SW480 (cell line): ENCODE measurements around the gene SYNE3.

Experiments used
- DNase-seq: peaks from one replicate; pipeline ENCODE4 v3.0.0-alpha.2; 2016; ENCODE audit warnings: low spot score

SYNE3 gene

DNA sequence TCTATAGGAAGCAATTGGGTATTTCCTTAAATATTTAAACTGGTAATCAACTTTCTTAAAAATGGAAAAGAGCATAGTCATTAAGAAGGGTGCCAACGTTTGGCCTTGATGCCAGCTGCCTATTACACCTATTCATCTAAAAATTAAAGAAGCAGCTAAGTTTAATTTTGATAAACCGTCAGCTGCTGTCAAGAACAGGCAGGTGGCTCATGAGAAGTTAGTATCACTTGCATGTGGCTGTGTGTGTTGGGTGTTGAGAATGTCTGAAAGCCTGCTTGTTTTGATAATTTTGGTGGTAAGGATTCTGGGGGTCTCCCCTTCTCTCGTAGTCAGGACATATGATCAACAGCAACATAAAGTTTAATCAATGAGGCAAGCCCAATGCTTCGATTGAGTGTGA, 24.9 kb upstream of the SYNE3 start:
- DNase-seq = no peak

DNA sequence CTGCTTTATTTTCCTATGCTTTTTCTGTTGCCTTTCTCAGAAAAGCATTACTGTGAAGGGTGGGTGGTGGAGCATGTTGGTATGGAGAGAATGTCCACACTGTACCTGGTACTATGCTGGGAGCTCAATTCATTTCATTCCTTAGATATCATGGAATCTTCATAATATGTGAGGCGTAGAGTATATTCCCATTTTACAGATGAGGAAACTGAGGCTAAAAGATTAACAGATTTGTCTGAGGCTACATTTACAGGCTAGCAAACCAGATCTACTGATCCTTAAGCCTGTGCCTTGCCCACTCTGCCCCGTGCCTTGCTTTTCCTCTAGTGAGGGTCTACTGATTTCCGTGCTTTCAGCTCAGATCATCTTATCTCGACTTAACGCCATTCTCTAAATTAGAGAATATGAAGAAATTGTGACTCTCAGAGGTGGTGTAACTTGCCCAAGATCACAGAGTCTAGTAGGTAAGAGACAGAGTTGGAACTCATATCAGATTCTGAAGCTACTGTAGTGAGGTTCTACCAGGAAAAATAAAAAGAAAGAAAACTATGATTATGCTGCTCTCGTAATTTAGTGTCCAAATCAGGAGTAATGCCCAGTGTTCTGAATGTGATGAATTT, 23.9 kb upstream of the SYNE3 start:
- no peak for DNase-seq

DNA sequence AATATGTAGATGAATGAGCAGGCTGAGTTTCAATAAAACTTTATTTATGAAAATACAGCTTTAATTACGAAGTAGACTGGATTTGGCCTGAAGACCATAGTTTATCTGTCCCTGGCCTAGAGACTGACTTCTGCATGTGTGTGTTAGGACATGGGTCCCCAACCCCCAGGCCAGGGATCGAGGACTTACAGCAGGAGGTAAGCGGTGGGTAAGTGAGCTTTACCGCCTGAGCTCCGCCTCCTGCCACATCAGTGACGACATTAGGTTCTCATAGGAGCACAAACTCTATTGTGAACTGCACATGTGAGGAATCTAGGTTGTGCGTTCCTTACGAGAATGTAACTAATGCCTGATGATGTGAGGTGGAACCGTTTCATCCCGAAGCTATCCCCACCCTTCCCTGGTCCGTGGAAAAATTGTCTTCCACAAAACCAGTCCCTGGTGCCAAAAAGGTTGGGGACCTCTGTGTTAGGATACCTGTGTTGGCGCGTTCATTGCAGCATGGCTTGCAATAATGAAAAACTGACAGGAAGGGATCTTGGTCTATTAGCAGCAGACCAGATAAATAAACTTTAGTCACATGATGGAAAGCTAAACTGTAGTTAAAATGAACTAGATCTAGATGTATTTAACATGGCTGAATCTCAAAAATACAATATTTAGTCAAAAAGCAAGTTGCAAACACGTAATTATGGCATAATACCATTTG, 22.5 kb upstream of the SYNE3 start:
- no peak for DNase-seq

DNA sequence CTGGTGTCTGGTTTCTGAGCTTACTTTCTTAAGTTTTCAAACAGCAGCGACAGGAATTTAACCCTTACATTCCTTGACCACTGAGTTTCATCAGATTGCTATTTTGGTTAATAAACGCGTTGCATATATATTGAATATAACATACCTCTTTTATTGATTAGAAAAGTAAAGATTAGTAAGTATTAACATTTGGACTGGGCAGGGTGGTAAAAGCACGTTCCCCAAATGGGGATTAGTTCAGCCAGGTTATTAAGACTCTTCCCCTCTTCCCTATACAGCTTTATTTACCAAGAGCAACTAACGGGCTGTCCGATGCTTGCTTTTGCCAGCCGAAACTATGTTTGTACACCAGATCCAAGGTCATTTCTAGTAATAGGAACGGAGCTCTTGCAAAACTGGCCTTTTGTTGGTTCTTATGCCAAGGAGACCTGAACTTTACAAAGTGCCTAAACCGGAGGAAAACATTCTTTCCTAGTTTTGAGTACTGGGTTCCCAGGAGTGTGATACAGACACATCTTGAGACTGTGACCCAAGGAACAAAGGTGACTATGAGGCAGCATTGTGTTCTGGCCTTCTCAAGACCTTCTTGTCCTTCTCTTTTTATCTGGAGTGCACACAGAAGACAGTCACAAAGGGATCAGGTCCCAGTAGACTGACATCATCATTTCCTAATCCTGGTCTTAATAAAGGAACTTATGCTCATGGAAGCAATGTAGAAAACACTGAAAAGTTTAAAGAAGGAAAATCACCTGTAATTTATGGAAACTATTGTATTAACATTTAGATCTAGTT, 21.0 kb upstream of the SYNE3 start:
- DNase-seq = no peak

DNA sequence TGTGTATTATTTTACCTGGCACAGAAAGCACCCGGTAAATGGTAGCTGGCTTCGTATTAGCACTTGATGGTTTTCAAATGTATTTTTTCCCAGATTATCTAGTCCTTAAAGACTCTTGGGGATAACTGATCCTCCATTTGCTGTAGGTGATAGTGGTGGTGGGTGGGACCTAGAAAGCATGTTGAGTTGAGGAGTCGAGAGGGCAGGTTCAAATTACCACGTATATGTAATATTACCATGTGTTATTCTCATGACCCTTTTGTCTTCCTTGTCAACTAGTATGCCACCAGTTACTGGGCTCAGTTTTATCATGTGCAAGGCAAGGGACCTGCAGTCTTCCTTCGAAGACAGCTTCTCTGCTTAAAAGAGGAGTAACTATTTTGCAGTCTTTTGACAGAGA, 20.2 kb upstream of the SYNE3 start:
- DNase-seq = no peak

DNA sequence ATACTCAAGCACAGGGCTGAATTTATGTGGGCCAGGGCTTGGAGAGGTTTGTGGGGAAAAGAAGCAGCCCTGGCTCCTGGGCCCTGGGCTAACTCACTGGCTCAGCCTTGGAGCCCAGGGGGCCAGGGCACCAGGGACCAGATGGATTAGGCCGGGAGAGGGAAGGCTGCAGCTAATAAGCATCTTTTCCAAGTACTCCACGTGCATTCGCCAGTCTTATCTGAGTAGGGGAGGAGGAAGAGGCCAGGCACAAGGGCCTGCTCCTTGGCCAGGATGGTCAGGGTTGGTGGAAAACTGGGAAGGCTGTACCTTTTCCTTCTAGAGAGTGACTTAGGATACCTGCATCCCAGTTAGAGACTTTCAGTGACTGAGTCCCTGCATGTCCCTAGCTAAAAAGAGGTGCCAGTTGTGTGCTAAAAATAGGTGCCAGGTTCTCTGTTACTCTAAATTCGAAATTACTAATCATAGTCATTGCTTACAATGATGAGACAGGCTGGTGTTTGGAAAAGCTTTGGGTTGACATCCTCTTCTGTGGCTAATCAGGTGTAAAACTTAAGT, 19.7 kb upstream of the SYNE3 start:
- DNase-seq = no peak

DNA sequence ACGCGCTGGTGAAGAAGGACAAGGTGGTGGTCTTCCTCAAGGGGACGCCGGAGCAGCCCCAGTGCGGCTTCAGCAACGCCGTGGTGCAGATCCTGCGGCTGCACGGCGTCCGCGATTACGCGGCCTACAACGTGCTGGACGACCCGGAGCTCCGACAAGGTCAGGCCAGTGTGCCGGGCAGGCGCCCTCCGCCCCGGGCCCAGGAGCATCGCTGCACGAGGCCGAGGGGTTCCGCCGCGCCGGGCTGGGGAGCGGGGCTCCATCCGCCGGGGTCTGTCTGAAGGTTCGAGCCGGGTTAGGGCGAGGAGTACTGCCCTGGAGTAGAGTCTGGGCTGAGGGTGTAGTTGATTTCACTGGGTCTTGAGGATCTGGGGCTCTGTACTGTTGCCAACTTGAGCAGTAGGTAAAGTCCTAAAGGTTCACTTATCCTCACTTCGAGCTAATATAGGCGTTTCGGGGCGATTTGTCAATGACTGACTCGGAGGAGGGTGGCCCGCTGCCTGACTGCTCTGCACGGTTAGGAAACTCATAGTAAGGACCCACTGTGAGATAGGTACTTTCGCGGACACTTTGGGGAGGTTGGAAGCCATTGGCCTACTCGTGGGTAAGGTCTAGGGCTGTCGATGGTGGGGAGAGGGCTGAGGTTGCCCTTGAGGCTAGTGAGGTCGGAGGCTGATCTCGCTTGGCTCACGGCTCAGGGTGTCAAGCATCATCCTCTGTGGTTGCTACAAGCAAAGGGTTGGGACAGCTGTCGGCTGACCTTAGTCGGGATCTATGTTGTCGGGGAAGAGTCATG, 19.0 kb upstream of the SYNE3 start:
- no peak for DNase-seq

DNA sequence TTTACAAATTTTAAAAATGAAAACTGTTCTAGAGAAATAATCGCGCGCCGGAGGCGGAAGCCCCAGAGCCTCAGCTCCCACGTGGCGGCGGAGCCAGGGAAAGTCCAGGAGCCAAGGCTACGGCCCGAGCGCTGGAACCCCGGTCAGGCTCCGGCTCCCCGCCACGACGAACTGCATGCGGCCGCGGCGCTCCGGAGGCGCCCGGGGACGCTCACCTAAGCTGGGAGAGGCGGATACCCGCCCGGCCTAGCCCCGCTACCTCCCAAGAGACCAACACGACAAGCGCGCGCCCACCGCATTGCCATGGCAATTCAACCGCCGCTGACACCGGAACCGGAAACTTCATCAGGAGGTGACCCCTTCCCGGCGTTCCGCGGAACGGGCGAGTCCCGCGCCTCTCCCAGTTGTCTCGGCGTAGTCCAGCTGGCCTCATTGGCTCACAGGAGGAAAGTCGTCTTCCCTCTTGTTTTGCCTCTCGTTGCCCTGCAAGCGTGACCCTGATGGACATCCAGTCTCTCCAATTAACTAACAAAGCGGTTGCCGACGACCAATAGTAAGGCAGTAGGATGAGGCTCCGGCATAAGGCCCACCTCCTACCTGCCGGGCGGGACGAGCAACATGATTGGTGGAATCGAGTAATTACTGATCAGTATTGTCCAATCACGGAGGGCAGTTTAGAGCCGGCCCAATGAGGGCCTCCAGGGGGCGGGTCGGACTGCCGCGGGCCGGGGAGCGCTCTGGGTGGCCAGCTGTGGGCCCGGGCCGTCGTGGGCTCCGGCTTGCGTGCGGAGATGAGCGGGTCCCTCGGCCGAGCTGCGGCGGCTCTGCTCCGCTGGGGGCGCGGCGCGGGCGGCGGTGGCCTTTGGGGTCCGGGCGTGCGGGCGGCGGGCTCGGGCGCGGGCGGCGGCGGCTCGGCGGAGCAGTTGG, 18.1 kb upstream of the SYNE3 start, which contains the start of gene GLRX5:
Gene GLRX5 (plus strand): TSS at position 752 of the 927 bp plus-strand sequence. CDS start 40 bp downstream, at position 792.
- DNase-seq = peak; percentile 100

DNA sequence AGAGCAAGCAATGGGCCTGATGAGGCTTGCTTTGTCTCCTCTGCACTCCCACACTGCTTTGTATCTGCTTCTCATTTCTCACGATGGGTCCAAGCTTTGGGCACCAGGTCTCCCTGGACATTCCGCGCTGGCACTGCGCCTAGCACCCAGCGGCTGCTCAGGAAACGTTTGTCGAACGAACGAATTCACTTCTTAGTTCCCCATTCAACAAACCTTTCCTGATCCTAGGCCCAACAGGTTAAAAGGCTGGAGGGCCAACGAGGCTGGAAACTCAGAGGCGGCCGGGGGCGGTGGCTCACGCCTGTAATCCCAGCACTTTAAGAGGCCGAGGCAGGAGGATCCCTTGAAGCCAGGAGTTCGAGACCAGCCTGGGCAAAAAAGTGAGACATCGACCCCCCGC, 17.4 kb upstream of the SYNE3 start:
- DNase-seq = no peak

DNA sequence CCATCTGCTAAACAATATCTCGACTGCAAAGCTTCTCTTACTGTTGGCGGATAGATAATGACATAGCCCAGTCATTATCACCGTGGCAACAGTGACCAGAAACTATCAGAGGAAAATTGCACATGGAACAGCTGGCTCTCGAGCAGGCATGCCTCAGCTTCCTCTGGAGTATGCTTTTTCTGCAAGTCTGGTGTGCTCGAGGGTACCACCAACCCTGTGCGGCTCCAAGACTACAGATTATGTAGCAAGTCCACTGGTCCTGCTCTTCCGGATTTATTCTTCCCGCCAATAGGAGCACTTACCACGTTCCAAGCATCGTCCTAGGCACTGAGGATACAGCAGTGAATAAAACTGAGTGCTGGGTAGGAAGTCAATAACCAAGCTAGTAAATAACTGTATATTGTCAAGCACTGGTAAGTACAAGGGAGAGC, 17.0 kb upstream of the SYNE3 start:
- peak; percentile 40 for DNase-seq

DNA sequence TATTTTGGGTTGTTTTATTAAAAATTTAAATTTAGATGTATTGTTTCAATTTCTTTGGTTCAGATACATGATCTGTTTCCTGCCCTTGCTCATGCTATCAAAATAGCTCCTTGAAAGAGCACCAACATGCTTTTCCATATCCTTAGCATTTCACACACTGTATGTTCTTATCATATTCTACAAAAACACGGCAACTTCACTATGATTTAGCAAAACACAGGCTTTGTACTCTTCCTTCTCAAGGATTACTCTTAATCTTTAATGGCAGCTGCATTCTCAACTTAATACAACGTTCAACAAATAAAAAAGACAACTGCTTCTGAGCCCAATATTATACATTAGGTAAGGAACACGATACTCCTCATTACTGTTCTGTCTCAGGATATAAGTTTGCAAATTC, 15.5 kb upstream of the SYNE3 start:
- DNase-seq = no peak

DNA sequence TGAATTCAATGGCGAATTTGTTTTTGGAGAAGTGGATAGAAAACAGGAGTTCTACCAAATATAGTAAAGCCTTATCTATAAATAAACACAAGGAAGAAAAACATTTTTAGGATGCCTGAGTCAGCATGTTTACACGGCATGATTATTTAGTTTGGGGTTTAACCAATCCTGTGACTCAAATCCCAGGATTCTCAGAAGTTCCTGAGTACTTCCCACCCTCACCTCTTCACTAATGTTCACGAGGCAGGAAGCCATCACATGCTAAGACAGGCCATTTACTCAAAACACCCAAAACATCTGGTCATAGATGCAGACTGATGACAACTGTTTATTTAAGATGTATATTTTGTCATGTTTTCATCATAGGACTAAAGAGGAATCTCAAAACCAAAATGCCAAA, 15.0 kb upstream of the SYNE3 start:
- no peak for DNase-seq

DNA sequence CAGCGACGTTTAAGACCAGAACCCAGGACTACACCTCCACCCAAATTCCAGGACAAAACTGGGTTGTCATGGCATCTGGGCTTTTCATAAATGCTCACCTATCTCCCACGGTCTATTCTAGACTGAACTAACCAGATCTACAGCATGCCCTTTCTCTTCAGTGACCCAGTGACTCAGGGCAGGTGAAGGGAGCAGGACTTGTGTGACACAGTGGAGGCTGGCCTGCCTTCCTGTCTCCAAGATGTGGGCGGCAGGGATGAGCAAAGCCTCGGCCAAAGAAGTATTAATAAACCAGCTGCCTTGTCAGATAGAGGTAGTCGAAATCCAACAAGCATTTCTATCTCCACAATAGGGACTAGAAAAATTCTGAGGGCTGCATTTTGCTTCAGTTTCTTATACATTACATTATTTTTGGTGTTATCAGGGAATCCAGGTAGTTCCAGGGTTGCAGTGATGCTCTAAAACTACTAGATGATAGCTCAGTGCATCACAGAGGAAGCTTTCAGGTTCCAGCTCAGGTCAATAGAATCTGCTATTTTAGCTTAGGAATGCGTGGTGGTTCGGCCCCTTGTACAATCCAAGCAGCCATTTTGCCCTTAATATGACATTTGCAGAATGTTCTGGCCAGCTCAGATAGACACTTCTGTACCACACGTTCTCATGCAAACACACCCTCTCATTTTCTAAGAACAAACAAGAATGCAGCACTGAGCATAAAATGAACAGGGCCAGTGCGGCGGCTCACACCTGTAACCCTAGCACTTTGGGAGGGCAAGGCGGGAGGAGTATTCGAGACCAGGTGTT, 14.2 kb upstream of the SYNE3 start:
- DNase-seq = no peak

DNA sequence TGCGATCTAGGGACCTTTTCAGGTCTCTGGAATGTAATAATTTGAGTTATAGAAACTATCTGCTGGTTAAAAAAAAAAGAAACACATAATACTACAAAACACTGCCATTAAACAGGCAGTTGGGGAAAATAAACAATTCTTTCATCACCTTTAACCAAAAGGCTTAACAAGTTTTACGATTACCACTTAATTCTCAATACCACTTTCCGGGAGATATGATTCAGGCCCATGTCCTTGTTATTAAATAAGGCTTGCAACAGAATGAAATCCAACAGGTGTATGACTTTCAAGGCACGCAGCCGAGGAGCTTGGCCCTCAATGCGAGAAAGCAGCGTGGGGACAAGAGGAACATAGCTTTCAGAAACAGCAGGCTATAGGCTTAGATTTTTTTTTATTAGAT, 12.8 kb upstream of the SYNE3 start:
- no peak for DNase-seq

DNA sequence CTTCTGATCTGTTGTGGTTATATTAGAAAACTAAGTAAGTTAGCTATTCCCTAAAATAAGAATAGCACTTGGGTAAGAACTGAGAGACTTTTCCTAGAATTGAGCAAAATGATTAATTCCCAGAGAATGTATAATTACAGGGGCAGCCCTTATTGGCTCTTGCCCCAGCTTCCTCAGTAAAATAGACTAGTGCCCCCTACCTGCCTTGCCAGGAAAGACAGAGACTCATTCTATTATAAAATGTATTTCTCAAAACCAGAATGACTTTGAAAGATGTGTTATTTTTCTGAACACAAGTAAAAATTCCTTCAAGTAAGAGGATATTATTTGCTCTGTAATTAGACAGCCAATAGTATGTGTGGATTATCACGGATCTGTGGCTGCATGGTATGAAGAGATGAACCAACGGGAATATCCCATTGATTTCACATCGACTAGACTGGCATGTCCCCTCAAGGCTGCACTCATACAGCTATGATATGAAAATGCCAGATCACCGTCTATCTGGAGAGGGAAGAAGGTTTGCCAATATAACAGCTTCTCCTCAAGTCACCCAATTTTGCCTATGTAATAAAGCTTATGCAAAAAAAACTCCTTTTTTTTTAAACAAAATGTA, 11.0 kb upstream of the SYNE3 start:
- peak; percentile 55 for DNase-seq

DNA sequence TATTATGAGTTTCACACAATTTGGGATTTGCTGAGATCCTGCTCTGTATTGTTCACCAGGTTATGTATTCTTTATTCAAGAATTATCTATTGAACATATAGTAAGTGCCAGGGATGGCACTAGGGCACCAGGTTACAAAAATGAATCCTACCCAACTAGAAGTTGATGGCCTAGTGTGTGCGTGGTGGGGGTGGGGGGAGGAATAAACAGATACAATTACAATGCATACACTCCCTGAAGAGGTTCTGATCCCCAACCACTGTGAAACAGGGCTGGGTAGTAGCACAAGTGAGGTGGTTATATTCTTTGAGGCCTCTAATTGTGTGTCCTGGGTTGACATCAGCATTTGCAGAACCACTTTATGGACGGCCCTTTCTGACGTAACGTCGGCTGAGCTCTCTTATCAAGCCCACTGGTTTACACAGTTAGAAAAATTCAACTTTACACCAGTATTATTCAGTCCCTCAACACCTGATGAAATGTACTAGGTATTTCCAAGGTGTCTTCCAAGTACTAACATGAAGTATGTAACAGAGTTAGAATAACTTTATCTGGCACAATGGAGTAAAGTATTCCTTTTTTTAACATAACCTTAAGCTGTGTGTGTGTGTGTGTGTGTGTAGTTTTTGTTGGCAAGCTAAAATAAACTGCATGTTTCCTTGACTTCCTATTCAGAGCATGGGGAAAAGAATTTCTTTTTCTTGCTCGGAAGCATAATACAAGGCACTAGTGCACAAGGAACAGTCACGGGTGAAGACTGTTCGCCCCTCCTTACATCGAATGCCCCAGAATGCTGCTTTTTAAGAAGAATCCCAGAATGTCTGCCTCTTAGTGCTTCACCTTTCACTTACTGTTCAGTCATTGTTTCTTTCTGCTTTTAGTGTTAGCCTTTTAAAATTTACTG, 10.3 kb upstream of the SYNE3 start:
- no peak for DNase-seq

DNA sequence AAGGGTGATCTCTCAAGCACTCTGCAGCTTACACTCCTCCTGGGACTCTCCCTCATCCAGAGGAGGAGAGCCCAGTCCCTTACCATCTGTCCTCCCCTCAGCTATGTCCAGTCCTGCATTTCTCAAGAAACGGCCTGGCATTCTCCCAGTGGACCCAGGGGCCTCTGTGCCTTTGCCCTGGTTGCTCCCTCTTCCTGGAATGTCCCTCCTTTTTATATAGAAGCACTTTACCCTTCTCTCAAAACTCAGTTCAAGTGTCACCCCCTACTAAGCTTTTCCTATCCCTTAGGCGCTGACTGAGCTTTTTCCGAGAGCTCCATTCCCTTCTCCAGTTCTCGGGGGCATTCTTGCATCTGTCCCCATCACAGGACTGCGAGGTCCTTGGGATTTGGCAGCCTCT, 9.5 kb upstream of the SYNE3 start:
- no peak for DNase-seq

DNA sequence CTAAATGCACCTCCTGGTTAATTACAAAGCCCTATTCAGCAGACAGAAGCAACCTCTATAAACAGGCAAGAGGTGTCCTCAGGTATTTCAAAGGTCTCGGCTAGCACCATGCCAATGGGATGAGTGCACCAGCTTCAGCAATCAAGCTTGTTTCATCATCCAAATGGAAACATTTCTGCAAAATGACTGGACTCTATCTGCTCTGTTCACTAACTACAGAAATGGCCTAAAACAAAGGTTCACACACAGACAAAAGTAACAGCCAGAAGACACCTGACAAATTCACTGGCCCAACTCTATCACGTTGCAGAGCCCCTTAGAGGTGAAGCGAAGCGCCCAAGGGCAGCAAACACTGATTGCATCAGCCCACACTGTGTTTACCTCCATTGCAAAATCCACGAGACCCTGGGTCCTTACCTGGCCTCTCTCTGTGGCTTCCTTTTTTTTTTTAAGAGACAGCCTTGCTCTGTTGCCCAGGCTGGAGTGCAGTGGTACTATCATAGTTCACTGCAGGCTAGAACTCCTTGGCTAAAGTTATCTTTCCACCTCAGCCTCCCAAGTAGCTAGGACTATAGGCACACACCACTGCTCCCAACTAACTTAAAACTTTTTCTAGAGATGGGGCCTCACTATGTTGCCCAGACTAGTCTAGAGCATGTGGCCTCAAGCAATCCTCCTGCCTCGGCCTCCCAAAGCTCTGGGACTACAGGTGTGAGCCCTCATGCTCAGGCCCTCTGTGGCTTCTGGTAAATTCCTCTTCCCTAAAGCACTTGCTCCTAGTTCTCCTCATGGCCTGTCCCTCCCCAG, 8.5 kb upstream of the SYNE3 start:
- peak; percentile 95 for DNase-seq
